K562 (cell line): ENCODE data around the gene DHCR24. TPM values are rescaled to one million over a fixed set of nuclear protein-coding genes. Genes with fewer than 3 reads are reported as not detected.

Experiments
- ATAC-seq: fragments of 200-7000 bp; cut with Tn5 transposase; 3 replicates; pipeline ENCODE4 v1.9.1; 2020; ENCODE audit warnings: moderate library complexity
- BruUV-seq: library from RNA; stranded (reverse); fragments of 400-500 nt; replicated peaks from 2 replicates; lab custom pipeline; 2021; lab: Mats Ljungman, UMichigan
- CTCF ChIA-PET: fragments of 300-600 bp; formaldehyde crosslinking; extraction: SDS; loops from one replicate; lab custom pipeline; 2021; ENCODE audit warnings: low intra/inter-chr PET ratio; lab: Yijun Ruan, JAX
- POLR2A ChIA-PET: fragments of 300-600, 350-650 bp; sonication (Branson Sonifier 250); formaldehyde crosslinking; extraction: SDS; loops from one replicate; lab custom pipeline; 2021; ENCODE audit warnings: antibody characterized with exemption, inconsistent platforms; lab: Yijun Ruan, JAX
- DNase-seq, 4 experiments: peaks; one replicate each; pipeline versions ENCODE4 v3.0.0 to v3.0.0-alpha.2; 2011 to 2018; ENCODE audit warnings: low spot score in 3 of 4, mixed read lengths in 3 of 4; ENCODE audit errors: extremely low read depth in 1 of 4
- FAIRE-seq: peaks from 2 replicates; lab custom pipeline; 2011; peaks lifted over from hg19 to GRCh38; lab: Jason Lieb, UNC
- H2AFZ ChIP-seq: 2 replicates; pipeline ENCODE4 v1.6.0; 2011; ENCODE audit warnings: low read depth, low read length, control low read depth, inconsistent platforms
- H3K27ac ChIP-seq: fragments of 200-600 bp; 3 replicates; pipeline ENCODE4 v1.8.0; 2011; ENCODE audit warnings: low read depth, mild to moderate bottlenecking, control low read depth, inconsistent platforms, low read length, moderate library complexity, mixed read lengths; ENCODE audit errors: extremely low read depth
- H3K27me3 ChIP-seq, 2 experiments: fragments of 300-600 bp in 1 of 2; 2 replicates in 1 of 2; 3 replicates in 1 of 2; pipeline versions ENCODE4 v1.6.0 to v1.8.0; 2011; ENCODE audit warnings: inconsistent platforms in 2 of 2, low read length in 2 of 2, mild to moderate bottlenecking in 1 of 2, mixed read lengths in 1 of 2, moderate library complexity in 1 of 2; ENCODE audit not compliant: control insufficient read depth in 2 of 2, insufficient read depth in 2 of 2
- H3K36me3 ChIP-seq: fragments of 300-600 bp; 3 replicates; pipeline ENCODE4 v1.8.0; 2011; ENCODE audit warnings: mild to moderate bottlenecking, low read length, inconsistent platforms; ENCODE audit not compliant: control insufficient read depth, insufficient read depth
- H3K4me1 ChIP-seq, 2 experiments: fragments of 200-600 bp in 1 of 2; replicated peaks in 1 of 2; 2 replicates in 1 of 2; 3 replicates in 1 of 2; pipeline versions ENCODE4 v1.5.1 to v1.8.0; 2011; ENCODE audit warnings: inconsistent platforms in 2 of 2, low read length in 2 of 2, mild to moderate bottlenecking in 1 of 2, mixed read lengths in 1 of 2, moderate library complexity in 1 of 2; ENCODE audit not compliant: control insufficient read depth in 2 of 2, insufficient read depth in 2 of 2
- H3K4me2 ChIP-seq: 2 replicates; pipeline ENCODE4 v1.6.1; 2011; ENCODE audit warnings: low read length, control low read depth, inconsistent platforms, mixed read lengths; ENCODE audit not compliant: insufficient read depth
- H3K4me3 ChIP-seq: fragments of 200-600 bp; sonication (generic), shearing (Covaris generic); 2 replicates; pipeline ENCODE4 v1.5.1; 2016; ENCODE audit warnings: control low read depth, inconsistent platforms
- H3K79me2 ChIP-seq: fragments of 200-600 bp; 3 replicates; pipeline ENCODE4 v1.8.0; 2011; ENCODE audit warnings: low read length, inconsistent platforms; ENCODE audit not compliant: control insufficient read depth, insufficient read depth
- H3K9ac ChIP-seq, 2 experiments: 2 replicates each; pipeline versions ENCODE4 v1.6.0 to v1.6.1; 2011; ENCODE audit warnings: low read depth in 2 of 2, low read length in 2 of 2, control low read depth in 1 of 2, inconsistent platforms in 1 of 2, mild to moderate bottlenecking in 1 of 2, mixed read lengths in 1 of 2; ENCODE audit not compliant: insufficient read depth in 1 of 2
- H3K9me1 ChIP-seq: one replicate; pipeline ENCODE4 v1.6.0; 2011; ENCODE audit warnings: inconsistent platforms, mild to moderate bottlenecking, low read length, moderate library complexity; ENCODE audit not compliant: control insufficient read depth, insufficient read depth
- H3K9me3 ChIP-seq: replicated peaks from 2 replicates; pipeline ENCODE4 v1.5.1; 2011; ENCODE audit warnings: low read depth, low read length, inconsistent platforms; ENCODE audit not compliant: control insufficient read depth, insufficient read depth
- H4K20me1 ChIP-seq: replicated peaks from 2 replicates; pipeline ENCODE4 v1.6.1; 2011; ENCODE audit warnings: low read length, inconsistent platforms, mixed read lengths; ENCODE audit not compliant: control insufficient read depth, insufficient read depth
- ATF7 ChIP-seq: fragments of 450-650 bp; IDR thresholded peaks from 2 replicates; pipeline ENCODE4 v1.7.1; 2014; ENCODE audit warnings: mild to moderate bottlenecking, moderate library complexity
- C11orf30 ChIP-seq: fragments of 450-650 bp; IDR thresholded peaks from 2 replicates; pipeline ENCODE4 v1.6.1; 2016; ENCODE audit warnings: low read depth, mild to moderate bottlenecking
- CTCF ChIP-seq, 3 experiments: IDR thresholded peaks in 2 of 3; conservative IDR thresholded peaks in 1 of 3; 2 replicates each; pipeline ENCODE4 v1.5.1; 2011 to 2012; ENCODE audit warnings: low read length in 3 of 3, mild to moderate bottlenecking in 3 of 3, control low read depth in 2 of 3, improper control_type of control experiment in 1 of 3, inconsistent platforms in 1 of 3, low read depth in 1 of 3, mixed read lengths in 1 of 3, moderate library complexity in 1 of 3; ENCODE audit not compliant: insufficient read depth in 2 of 3
- ELK3 ChIP-seq: fragments of 450-650 bp; formaldehyde crosslinking; IDR thresholded peaks from 2 replicates; pipeline ENCODE4 v1.4.0; 2020; ENCODE audit warnings: mild to moderate bottlenecking
- HINFP ChIP-seq: fragments of 450-650 bp; conservative IDR thresholded peaks from 2 replicates; pipeline ENCODE4 v1.6.1; 2016; ENCODE audit warnings: missing genetic modification characterization, low read depth, mild to moderate bottlenecking, control low read depth, missing compliant biosample characterization
- MAZ ChIP-seq, 2 experiments: fragments of 450-650 bp in 1 of 2; sonication (generic) in 1 of 2; formaldehyde crosslinking; IDR thresholded peaks in 1 of 2; conservative IDR thresholded peaks in 1 of 2; 2 replicates each; pipeline versions ENCODE4 v1.4.0 to v1.5.0; 2020; ENCODE audit warnings: mild to moderate bottlenecking in 1 of 2, missing genetic modification reagents in 1 of 2
- MXI1 ChIP-seq: IDR thresholded peaks from 2 replicates; pipeline ENCODE4 v1.6.1; 2011; ENCODE audit warnings: low read depth, mild to moderate bottlenecking, improper control_type of control experiment, low read length
- PHB ChIP-seq: fragments of 250-450 bp; sonication (Bioruptor Pico); IDR thresholded peaks from 2 replicates; pipeline ENCODE4 v1.5.0; 2021
- RBM14 ChIP-seq: fragments of 200-400 bp; formaldehyde crosslinking; IDR thresholded peaks from 2 replicates; pipeline ENCODE4 v1.6.1; 2018; ENCODE audit warnings: low read depth, mild to moderate bottlenecking, low read length, moderate library complexity, borderline replicate concordance; ENCODE audit not compliant: insufficient read depth
- RBM34 ChIP-seq: fragments of 200-400 bp; formaldehyde crosslinking; IDR thresholded peaks from 2 replicates; pipeline ENCODE4 v1.6.1; 2018; ENCODE audit warnings: low read length, borderline replicate concordance; ENCODE audit not compliant: insufficient read depth
- SMC3 ChIP-seq: conservative IDR thresholded peaks from 2 replicates; pipeline ENCODE4 v1.6.1; 2011; ENCODE audit warnings: low read depth, low read length, improper control_type of control experiment; ENCODE audit not compliant: insufficient read depth
- SRSF9 ChIP-seq: fragments of 200-400 bp; formaldehyde crosslinking; IDR thresholded peaks from 2 replicates; pipeline ENCODE4 v1.6.1; 2017; ENCODE audit warnings: low read depth, low read length, borderline replicate concordance
- ZNF143 ChIP-seq: sonication (generic); formaldehyde crosslinking; IDR thresholded peaks from 2 replicates; pipeline ENCODE4 v1.9.0; 2022; ENCODE audit warnings: mild to moderate bottlenecking, missing genetic modification reagents
- ZNF512 ChIP-seq: IDR thresholded peaks from 2 replicates; pipeline ENCODE4 v1.6.1; 2016; ENCODE audit warnings: missing genetic modification characterization, missing compliant biosample characterization
- ZNF780A ChIP-seq: fragments of 250-450 bp; sonication (Bioruptor Pico); IDR thresholded peaks from 2 replicates; pipeline ENCODE4 v1.5.0; 2021; ENCODE audit warnings: mild to moderate bottlenecking
- ZNF79 ChIP-seq: fragments of 250-450 bp; sonication (Bioruptor Pico); IDR thresholded peaks from 2 replicates; pipeline ENCODE4 v1.4.0; 2020; ENCODE audit warnings: low read depth, mild to moderate bottlenecking, moderate library complexity
- WGBS: fragments of 100-300 bp; shearing (Covaris generic); methylation state at CpG from one replicate; pipeline ENCODE4 v1.1.6; 2016; ENCODE audit warnings: low coverage, mixed read lengths; ENCODE audit not compliant: insufficient coverage; ENCODE audit errors: missing lambda C conversion rate; 5-methylcytosine and 5-hydroxymethylcytosine counted together
- in situ Hi-C: fragments of 300-500 bp; cut with MboI; formaldehyde crosslinking; loops from 4 replicates; pipeline ENCODE4 v1.15.0; 2018; ENCODE audit warnings: inconsistent platforms, mixed read lengths
- intact Hi-C: fragments of 100-400 bp; cut with micrococcal nuclease; formaldehyde crosslinking; loops from 2 replicates; pipeline ENCODE4 v1.14.2; 2022
- polyA plus RNA-seq, 8 experiments: library from polyadenylated mRNA; depleted of rRNA in 4 of 8; stranded (reverse) in 5 of 8; unstranded in 3 of 8; fragments of >200 nt; fragmentation: Nextera tagmentation in 2 of 8; fragmentation: Illumina TruSeq in 1 of 8; extraction: Ambion mirVana in 2 of 8; extraction: Trizol in 1 of 8; gene quantifications; 2 replicates each; pipeline versions ENCODE4 v1.2.1 to v1.2.3, GENCODE V29; 2011 to 2014; ENCODE audit warnings: inconsistent platforms in 1 of 8, missing spikeins in 1 of 8
- total RNA-seq, 7 experiments: library from RNA; depleted of rRNA in 6 of 7; stranded (reverse); fragments of >200 nt in 6 of 7; fragmentation: Illumina TruSeq in 2 of 7; extraction: Trizol in 2 of 7; gene quantifications; 2 replicates each; pipeline versions ENCODE4 v1.2.1 to v1.2.3, GENCODE V29; 2011 to 2021; ENCODE audit warnings: low replicate concordance in 1 of 7

The DHCR24 gene
- total and polyA plus RNA-seq, 9 of the 15 experiments (the other 6 are each of a cell fraction or from before 2014, with no cell fraction given) = 23.4 to 161 (median 79.9) TPM

- Histone ChIP-seq H3K36me3 (peaks cover 18% of the 10 kb centered on the region; the same call in 2 of the 3 replicates), H3K27me3 (no peaks in the 10 kb centered on the region), H3K27ac (no peak overlapping the region), H3K4me1 (no peaks in the 10 kb centered on the region), H3K9ac (no peak overlapping the region), H3K79me2 (no peaks in the 10 kb centered on the region), H4K20me1 (peaks cover 9% of the 10 kb centered on the region; the same call in 1 of the 2 replicates), H2AFZ (no peak overlapping the region), H3K9me3 (no peaks in the 10 kb centered on the region), H3K4me3 (no peak overlapping the region), H3K4me2 (no peak overlapping the region), H3K9me1 (peaks cover 3% of the 10 kb centered on the region)
- 41% methylated on average over 3 of the region's 3 CpGs for WGBS
- BruUV-seq = no TSS peak
- CTCF ChIA-PET = no interaction called here
- DNase-seq (no peak), FAIRE-seq (no peak), ATAC-seq (no peak)
- in situ Hi-C loops = no loop called here
- intact Hi-C loops = no loop called here
- POLR2A ChIA-PET = interaction anchor here (0.8 to 1.0 kb wide), 2 partner anchors 9 to 17 kb away, joined by 3 to 4 read pairs; no protein-coding TSS in a partner anchor
- TF ChIP-seq RBM34 (no peak), SRSF9 (no peak), SMC3 (no peak), CTCF (IDR thresholded peaks at IDR 0.05 in 2 of 3, conservative IDR thresholded peaks at IDR 0.05 in 1 of 3; ENCODE audit: insufficient read depth in 2 of 3, low read depth in 1 of 3, low read length in 3 of 3) (no peak), MXI1 (no peak), PHB (no peak), C11orf30 (no peak), ELK3 (CRISPR knock-in tag) (no peak), ZNF512 (tag) (no peak), ATF7 (no peak), RBM14 (no peak), ZNF79 (no peak), ZNF780A (CRISPR knock-in tag) (no peak), HINFP (tag) (no peak), ZNF143 (no peak), MAZ (CRISPR knock-in tag; conservative IDR thresholded peaks at IDR 0.05 in 1 of 2, IDR thresholded peaks at IDR 0.05 in 1 of 2) (no peak)
Measured at GRCh38 chr1:54844564-54844963, 42.4 kb downstream of the DHCR24 start.
